WERI-Rb-1 (cell line): ENCODE results near the gene MIPOL1.

Source experiments
- DNase-seq: peaks from one replicate; pipeline ENCODE4 v3.0.0-alpha.2; 2020
- H3K27ac ChIP-seq: fragments of 250-450 bp; sonication (Bioruptor Pico); 2 replicates; pipeline ENCODE4 v1.5.1; 2020; ENCODE audit warnings: mild to moderate bottlenecking, moderate library complexity
- H3K27me3 ChIP-seq: fragments of 250-450 bp; sonication (Bioruptor Pico); 2 replicates; pipeline ENCODE4 v1.5.1; 2021; ENCODE audit warnings: mild to moderate bottlenecking, low read depth, moderate library complexity; ENCODE audit not compliant: insufficient read depth, severe bottlenecking
- H3K36me3 ChIP-seq: fragments of 250-450 bp; sonication (Bioruptor Pico); 2 replicates; pipeline ENCODE4 v1.5.1; 2020; ENCODE audit warnings: mild to moderate bottlenecking, moderate library complexity
- H3K4me3 ChIP-seq: 2 replicates; pipeline ENCODE4 v1.5.1; 2011; ENCODE audit warnings: low read depth, mild to moderate bottlenecking, control low read depth, low read length
- H3K9me3 ChIP-seq: fragments of 250-450 bp; sonication (Bioruptor Pico); 2 replicates; pipeline ENCODE4 v1.5.1; 2021; ENCODE audit warnings: mild to moderate bottlenecking, moderate library complexity; ENCODE audit not compliant: severe bottlenecking
- CTCF ChIP-seq: IDR thresholded peaks from 2 replicates; pipeline ENCODE4 v1.5.1; 2011; ENCODE audit warnings: low read depth, mild to moderate bottlenecking, control low read depth, inconsistent platforms, low read length

MIPOL1 gene

DNA sequence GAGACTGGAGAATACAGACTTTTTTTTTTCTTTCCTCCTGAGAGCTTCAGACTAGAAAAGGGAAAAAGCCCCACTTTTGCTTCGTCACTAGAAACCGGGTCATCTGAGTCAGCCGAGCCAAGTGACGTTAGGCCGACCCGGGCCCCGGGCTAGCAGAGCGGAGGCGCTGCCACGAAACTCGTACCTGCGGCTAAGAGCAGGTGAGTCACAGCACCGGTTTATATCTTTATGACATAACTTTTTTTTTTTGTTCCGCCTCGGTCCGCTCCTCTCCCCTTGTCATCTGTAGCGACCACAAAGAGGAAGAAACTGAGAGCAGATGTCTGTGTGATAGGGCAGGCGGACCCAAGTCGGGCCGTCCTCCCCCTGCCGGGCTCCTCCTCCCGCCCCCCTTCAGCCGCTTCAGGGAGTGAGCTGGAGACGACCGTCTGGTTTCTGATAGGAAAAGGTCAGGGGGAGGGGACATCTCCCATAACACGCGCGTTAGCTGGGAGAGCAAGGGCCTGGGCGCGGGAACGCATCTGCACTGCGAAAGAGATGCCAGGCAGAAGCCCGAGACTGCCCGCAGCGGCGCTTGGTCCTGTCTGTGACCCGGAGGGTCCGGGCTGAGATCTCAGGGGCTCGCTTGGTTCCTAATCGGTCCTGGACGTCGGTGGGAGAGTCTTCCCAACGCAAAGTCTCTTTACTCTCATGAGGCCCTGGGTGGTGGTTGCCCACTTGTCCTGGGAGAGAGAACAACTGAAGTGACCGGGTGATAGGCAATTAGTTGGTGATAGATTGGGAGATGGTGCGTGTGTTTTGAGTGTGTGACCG is 398.3 kb downstream of the MIPOL1 start:
- H3K9me3 ChIP-seq: peaks cover 6% of the 10 kb centered on the region
- DNase-seq: peak; percentile 71
- TF ChIP-seq CTCF: no peak
- peaks cover 91% of the 10 kb centered on the region for H3K27me3 ChIP-seq
- peak overlapping the region; percentile 53 for H3K27ac ChIP-seq
- H3K36me3 ChIP-seq: no peaks in the 10 kb centered on the region; the same call in 1 of the 2 replicates
- H3K4me3 ChIP-seq: peak overlapping the region; percentile 33

- no peak for DNase-seq
- Histone ChIP-seq H3K9me3 (peaks cover 6% of the 10 kb centered on the region), H3K27me3 (peaks cover 91% of the 10 kb centered on the region), H3K4me3 (no peak overlapping the region), H3K36me3 (no peaks in the 10 kb centered on the region), H3K27ac (no peak overlapping the region; the same call in 1 of the 2 replicates)
- TF ChIP-seq CTCF: no peak
Observed at GRCh38 chr14:37596790-37597472, 399.2 kb downstream of the MIPOL1 start.

DNA sequence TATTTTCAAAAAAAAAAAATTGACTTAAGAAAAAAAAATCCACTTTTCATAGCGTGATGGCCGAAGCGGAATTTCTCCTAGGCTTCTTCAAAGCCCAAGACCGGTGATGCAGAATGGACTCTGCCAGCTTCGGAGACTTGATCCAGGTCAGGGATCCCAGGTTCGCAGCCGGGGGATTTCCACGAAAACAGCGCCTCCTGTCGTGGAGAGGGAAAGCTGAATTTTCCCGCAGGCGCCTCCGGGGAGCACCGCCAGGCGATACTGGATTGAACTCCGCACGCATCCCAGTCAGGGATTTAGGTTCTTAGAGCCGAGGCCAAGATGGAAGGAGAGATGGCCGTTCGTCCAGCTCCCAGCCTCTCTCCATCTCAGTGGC is 399.8 kb downstream of the MIPOL1 start:
- Histone ChIP-seq H3K27me3 (peaks cover 91% of the 10 kb centered on the region), H3K4me3 (no peak overlapping the region), H3K9me3 (peaks cover 1% of the 10 kb centered on the region), H3K27ac (no peak overlapping the region), H3K36me3 (no peaks in the 10 kb centered on the region)
- peak; percentile 38 for DNase-seq
- TF ChIP-seq CTCF: no peak

DNA sequence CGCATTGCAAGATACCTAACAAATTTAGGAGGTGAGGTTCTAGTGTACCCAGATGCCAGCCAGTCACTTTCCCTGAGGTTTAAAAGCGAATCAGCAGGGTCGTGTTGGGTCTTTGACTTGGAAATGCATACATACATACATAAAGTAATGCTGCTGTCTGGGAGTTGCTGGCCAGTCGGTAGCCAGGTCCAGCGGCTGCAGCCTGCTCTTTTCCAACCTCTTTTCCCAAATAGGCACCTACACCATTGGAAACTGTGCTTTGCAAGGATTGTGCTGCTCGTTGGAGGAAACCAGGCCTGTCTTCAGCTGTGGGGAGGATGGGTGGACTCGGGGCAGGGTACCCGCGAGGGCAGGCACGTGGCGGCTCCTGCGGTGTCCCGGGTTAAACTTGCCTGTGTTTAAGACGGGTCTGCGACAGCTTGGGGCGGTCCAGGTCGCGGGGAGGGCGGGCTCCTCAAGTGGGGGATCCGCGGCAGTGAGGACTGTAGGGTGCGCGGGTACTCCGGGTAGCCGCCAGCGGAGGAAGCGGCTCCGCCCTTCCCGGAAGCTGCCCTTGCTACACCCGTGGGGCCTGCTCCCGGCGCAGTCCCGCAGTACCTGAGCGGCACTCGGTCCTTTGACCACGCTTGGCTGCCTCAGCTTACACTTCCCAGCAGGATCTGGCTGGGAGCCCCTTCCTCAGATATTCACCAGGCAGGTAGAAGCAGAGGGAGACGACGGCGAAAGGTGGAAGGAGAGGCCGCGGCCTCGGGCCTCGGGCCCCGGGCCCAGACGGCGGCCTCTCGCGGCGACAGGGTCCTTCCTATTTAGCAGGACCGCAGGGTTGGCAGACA is 400.4 kb downstream of the MIPOL1 start:
- Histone ChIP-seq H3K27ac (peak overlapping the region; percentile 50), H3K36me3 (no peaks in the 10 kb centered on the region), H3K27me3 (peaks cover 91% of the 10 kb centered on the region), H3K9me3 (no peaks in the 10 kb centered on the region), H3K4me3 (peak overlapping the region; percentile 44)
- TF ChIP-seq CTCF: no peak
- DNase-seq: peak; percentile 49

DNA sequence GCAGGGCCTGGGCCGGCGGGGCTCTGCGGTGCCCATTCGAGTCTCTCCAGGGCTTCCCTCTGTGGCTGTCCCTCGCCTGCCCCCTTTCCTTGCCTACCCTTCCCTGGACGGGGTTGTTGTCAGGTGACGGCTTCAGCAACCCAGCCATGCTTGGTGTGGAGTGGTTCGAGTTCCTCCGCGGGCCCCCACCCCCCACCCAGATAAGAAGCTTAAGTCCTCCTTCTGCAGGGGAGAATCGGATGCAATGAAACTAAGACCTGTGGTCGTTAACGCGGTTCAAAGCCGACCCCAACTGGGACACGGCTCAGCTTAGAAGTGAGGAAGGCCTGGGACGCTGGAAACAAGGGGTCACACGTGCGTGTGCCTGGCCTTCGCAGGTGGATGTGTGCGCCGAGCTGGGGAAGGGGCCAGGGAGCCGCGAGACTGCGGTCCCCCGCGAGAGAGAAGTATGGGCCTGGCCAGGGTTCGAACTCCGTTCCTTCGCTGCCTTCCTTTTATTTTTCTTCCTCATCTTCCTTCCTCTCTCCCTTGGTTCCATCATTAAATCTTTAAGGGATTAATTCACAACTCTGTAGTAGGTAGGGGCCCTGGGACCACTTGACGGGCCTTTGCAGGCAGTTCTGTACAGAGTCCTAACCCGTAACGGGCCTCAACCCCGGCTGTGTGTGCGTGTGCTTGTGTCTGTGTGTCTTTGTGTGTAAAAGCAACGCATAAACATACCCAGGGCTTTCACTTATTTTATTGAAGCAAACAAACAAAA is 401.2 kb downstream of the MIPOL1 start:
- H3K4me3 ChIP-seq: peak overlapping the region; percentile 44
- H3K36me3 ChIP-seq: no peaks in the 10 kb centered on the region
- peaks cover 91% of the 10 kb centered on the region for H3K27me3 ChIP-seq
- H3K9me3 ChIP-seq: no peaks in the 10 kb centered on the region
- peak; percentile 39 for DNase-seq
- no peak for TF ChIP-seq CTCF
- peak overlapping the region; percentile 50 for H3K27ac ChIP-seq
